H1 (cell line): ENCODE measurements around the gene COL5A2. TPM values are rescaled to one million over a fixed set of nuclear protein-coding genes. Genes with fewer than 3 reads are reported as not detected.

Experiments used
- CTCF ChIA-PET: fragments of 300-600 bp; sonication (Branson Sonifier 250); formaldehyde crosslinking; loops from one replicate; lab custom pipeline; 2021; ENCODE audit not compliant: partially characterized antibody; lab: Charles Lee
- POLR2A ChIA-PET: fragments of 300-600 bp; sonication (Branson Sonifier 250); formaldehyde crosslinking; loops from one replicate; lab custom pipeline; 2021; ENCODE audit warnings: inconsistent platforms; ENCODE audit not compliant: partially characterized antibody; lab: Charles Lee
- DNase-seq, 2 experiments: peaks; one replicate each; pipeline versions ENCODE4 v3.0.0 to v3.0.0-alpha.2; 2010 to 2022; ENCODE audit warnings: low spot score in 2 of 2, low read depth in 1 of 2, mixed read lengths in 1 of 2
- FAIRE-seq: peaks from 2 replicates; lab custom pipeline; 2011; peaks lifted over from hg19 to GRCh38; lab: Jason Lieb, UNC
- H2AFZ ChIP-seq: 2 replicates; pipeline ENCODE4 v1.8.1; 2012; ENCODE audit warnings: low read length, inconsistent platforms
- H2AK5ac ChIP-seq: 2 replicates; pipeline ENCODE4 v1.6.1; 2013; ENCODE audit warnings: low read depth, low read length
- H2BK120ac ChIP-seq: replicated peaks from 2 replicates; pipeline ENCODE3; 2013; ENCODE audit warnings: low read depth, low read length, inconsistent platforms
- H2BK12ac ChIP-seq: 2 replicates; pipeline ENCODE4 v1.6.1; 2013; ENCODE audit warnings: low read depth, low read length
- H2BK15ac ChIP-seq: 2 replicates; pipeline ENCODE4 v1.6.1; 2013; ENCODE audit warnings: low read length
- H2BK20ac ChIP-seq: 2 replicates; pipeline ENCODE4 v1.6.1; 2013; ENCODE audit warnings: low read length
- H2BK5ac ChIP-seq: 2 replicates; pipeline ENCODE4 v1.6.1; 2013; ENCODE audit warnings: low read depth, low read length
- H3K14ac ChIP-seq: 2 replicates; pipeline ENCODE4 v1.6.1; 2013; ENCODE audit warnings: inconsistent platforms; ENCODE audit not compliant: insufficient read length
- H3K18ac ChIP-seq: 2 replicates; pipeline ENCODE4 v1.6.1; 2013; ENCODE audit warnings: low read length; ENCODE audit errors: extremely low read depth
- H3K23ac ChIP-seq: 2 replicates; pipeline ENCODE4 v1.6.1; 2013; ENCODE audit warnings: inconsistent platforms; ENCODE audit not compliant: insufficient read length
- H3K23me2 ChIP-seq: 2 replicates; pipeline ENCODE4 v1.6.1; 2013; ENCODE audit warnings: low read depth, low read length
- H3K27ac ChIP-seq: 2 replicates; pipeline ENCODE4 v1.6.1; 2011; ENCODE audit warnings: low read depth, low read length, inconsistent platforms
- H3K27me3 ChIP-seq, 4 experiments: replicated peaks in 1 of 4; 1 replicate in 1 of 4; 2 replicates in 3 of 4; pipeline versions ENCODE4 v1.6.1 to v1.8.1; 2011 to 2013; ENCODE audit warnings: low read length in 3 of 4, mild to moderate bottlenecking in 3 of 4, inconsistent platforms in 2 of 4, mixed read lengths in 2 of 4, moderate library complexity in 1 of 4; ENCODE audit not compliant: control insufficient read depth in 3 of 4, insufficient read depth in 3 of 4; ENCODE audit errors: extremely low read depth in 1 of 4
- H3K36me3 ChIP-seq, 4 experiments: 2 replicates each; pipeline versions ENCODE4 v1.6.1 to v1.8.1; 2011 to 2013; ENCODE audit warnings: mild to moderate bottlenecking in 4 of 4, low read length in 3 of 4, moderate library complexity in 2 of 4, control low read depth in 1 of 4, inconsistent platforms in 1 of 4; ENCODE audit not compliant: insufficient read depth in 4 of 4, control insufficient read depth in 2 of 4
- H3K4ac ChIP-seq: replicated peaks from 2 replicates; pipeline ENCODE3; 2013; ENCODE audit warnings: low read length, low read depth, mixed read lengths, inconsistent platforms; ENCODE audit not compliant: insufficient read length
- H3K4me1 ChIP-seq, 4 experiments: replicated peaks in 1 of 4; 1 replicate in 1 of 4; 2 replicates in 3 of 4; pipeline versions ENCODE4 v1.6.1 to v1.8.1; 2011 to 2013; ENCODE audit warnings: low read length in 3 of 4, inconsistent platforms in 2 of 4, mixed read lengths in 1 of 4; ENCODE audit not compliant: insufficient read depth in 4 of 4, control insufficient read depth in 3 of 4
- H3K4me2 ChIP-seq, 2 experiments: 2 replicates each; pipeline versions ENCODE4 v1.6.1 to v1.8.1; 2011 to 2013; ENCODE audit warnings: low read depth in 2 of 2, low read length in 2 of 2, control low read depth in 1 of 2, inconsistent platforms in 1 of 2, mild to moderate bottlenecking in 1 of 2; ENCODE audit not compliant: insufficient read depth in 1 of 2
- H3K4me3 ChIP-seq, 4 experiments: fragments of 200-600, 300-600 bp in 1 of 4; sonication (generic), shearing (Covaris generic), sonication (Bioruptor Twin) in 1 of 4; 2 replicates each; pipeline versions ENCODE4 v1.5.1 to v1.8.1; 2011 to 2016; ENCODE audit warnings: low read length in 4 of 4, low read depth in 3 of 4, control low read depth in 2 of 4, inconsistent platforms in 2 of 4, mild to moderate bottlenecking in 2 of 4, mixed read lengths in 1 of 4, moderate library complexity in 1 of 4; ENCODE audit not compliant: insufficient read depth in 2 of 4; ENCODE audit errors: extremely low read depth in 1 of 4
- H3K56ac ChIP-seq: replicated peaks from 2 replicates; pipeline ENCODE3; 2013; ENCODE audit warnings: low read depth, mild to moderate bottlenecking, mixed read lengths, low read length, inconsistent platforms; ENCODE audit not compliant: insufficient read length
- H3K79me1 ChIP-seq: 2 replicates; pipeline ENCODE4 v1.6.1; 2013; ENCODE audit warnings: low read depth, low read length, control low read depth
- H3K79me2 ChIP-seq, 2 experiments: 2 replicates each; pipeline versions ENCODE4 v1.6.1 to v1.8.1; 2012 to 2013; ENCODE audit warnings: low read length in 2 of 2, mild to moderate bottlenecking in 2 of 2, inconsistent platforms in 1 of 2; ENCODE audit not compliant: insufficient read depth in 2 of 2, control insufficient read depth in 1 of 2
- H3K9ac ChIP-seq, 4 experiments: replicated peaks in 1 of 4; 1 replicate in 1 of 4; 2 replicates in 3 of 4; pipeline versions ENCODE4 v1.6.1 to v1.8.1; 2011 to 2013; ENCODE audit warnings: low read depth in 3 of 4, low read length in 3 of 4, control low read depth in 2 of 4, mild to moderate bottlenecking in 2 of 4, moderate library complexity in 2 of 4, inconsistent platforms in 1 of 4; ENCODE audit errors: extremely low read depth in 1 of 4
- H3K9me3 ChIP-seq, 2 experiments: 2 replicates each; pipeline versions ENCODE4 v1.6.1 to v1.8.1; 2012 to 2013; ENCODE audit warnings: mild to moderate bottlenecking in 2 of 2, moderate library complexity in 2 of 2, control low read depth in 1 of 2, inconsistent platforms in 1 of 2, low read depth in 1 of 2, low read length in 1 of 2, mixed read lengths in 1 of 2; ENCODE audit not compliant: insufficient read depth in 2 of 2
- H4K20me1 ChIP-seq, 2 experiments: replicated peaks in 1 of 2; 2 replicates each; pipeline versions ENCODE3 to v1.8.1; 2011 to 2013; ENCODE audit warnings: inconsistent platforms in 2 of 2, low read length in 2 of 2, mild to moderate bottlenecking in 1 of 2; ENCODE audit not compliant: insufficient read depth in 2 of 2, control insufficient read depth in 1 of 2
- H4K5ac ChIP-seq: 2 replicates; pipeline ENCODE4 v1.6.1; 2013; ENCODE audit warnings: low read length, low read depth, mixed read lengths, inconsistent platforms; ENCODE audit not compliant: insufficient read length
- H4K8ac ChIP-seq: 2 replicates; pipeline ENCODE4 v1.8.0; 2013; ENCODE audit warnings: mild to moderate bottlenecking, moderate library complexity, low read length, inconsistent platforms; ENCODE audit not compliant: insufficient read depth; ENCODE audit errors: extremely low read depth
- H4K91ac ChIP-seq: replicated peaks from 2 replicates; pipeline ENCODE3; 2013; ENCODE audit warnings: low read length, mixed read lengths, inconsistent platforms; ENCODE audit not compliant: insufficient read length
- EP300 ChIP-seq, 2 experiments: IDR thresholded peaks; 1 replicate in 1 of 2; 2 replicates in 1 of 2; pipeline ENCODE4 v1.6.1; 2011 to 2012; ENCODE audit warnings: low read depth in 2 of 2, low read length in 2 of 2, mild to moderate bottlenecking in 2 of 2, borderline replicate concordance in 1 of 2, inconsistent platforms in 1 of 2, moderate library complexity in 1 of 2
- NANOG ChIP-seq: IDR thresholded peaks from 2 replicates; pipeline ENCODE4 v1.6.1; 2011; ENCODE audit warnings: low read length, low read depth, mild to moderate bottlenecking, inconsistent platforms; ENCODE audit not compliant: insufficient read depth, poor library complexity, severe bottlenecking
- SAP30 ChIP-seq: fragments of 300-600 bp; sonication (generic); IDR thresholded peaks from 2 replicates; pipeline ENCODE4 v1.7.1; 2012; ENCODE audit warnings: low read length, moderate library complexity, mild to moderate bottlenecking, inconsistent platforms; ENCODE audit not compliant: insufficient read depth, insufficient replicate concordance
- TAF7 ChIP-seq: optimal IDR thresholded peaks from 2 replicates; pipeline ENCODE3; 2011; ENCODE audit warnings: low read depth, mild to moderate bottlenecking, inconsistent platforms, low read length, moderate library complexity, borderline replicate concordance
- WGBS, 2 experiments: shearing (Covaris generic) in 1 of 2; methylation state at CpG; one replicate each; pipeline versions ENCODE4 v1.1.6 to v1.1.7; 2013 to 2015; ENCODE audit warnings: low lambda C conversion rate in 2 of 2, mixed read lengths in 2 of 2, inconsistent platforms in 1 of 2, low coverage in 1 of 2, missing lambda C conversion rate in 1 of 2; ENCODE audit not compliant: insufficient replicate concordance in 2 of 2, insufficient coverage in 1 of 2, insufficient read length in 1 of 2; ENCODE audit errors: extremely low coverage in 1 of 2, missing lambda C conversion rate in 1 of 2; 5-methylcytosine and 5-hydroxymethylcytosine counted together
- polyA plus RNA-seq, 7 experiments: library from polyadenylated mRNA; depleted of rRNA in 3 of 7; stranded (reverse) in 5 of 7; unstranded in 2 of 7; fragments of >200 nt in 5 of 7; fragments of 200-250 nt in 2 of 7; gene quantifications; 1 replicate in 5 of 7; 2 replicates in 1 of 7; 4 replicates in 1 of 7; pipeline versions ENCODE4 v1.2.1 to v1.2.3, GENCODE V29; 2011 to 2013; ENCODE audit warnings: missing spikeins in 2 of 7, mixed read lengths in 2 of 7
- total RNA-seq: library from RNA; stranded (reverse); fragmentation: NEBNext Ultra II Directional; extraction: Animal tissue kit (Norgen Biotek cat#: 25700); gene quantifications from 2 replicates; pipeline ENCODE4 v1.2.1, GENCODE V29; 2021

COL5A2 gene
- total and polyA plus RNA-seq, 2 of the 8 experiments (the other 6 are each of a cell fraction or from before 2014, with no cell fraction given): 4.7 to 24.2 TPM

- CTCF ChIA-PET: interaction anchor here (0.9 to 4.1 kb wide), 2 partner anchors 11 to 71 kb away, joined by 3 to 21 read pairs; no protein-coding TSS in a partner anchor
- POLR2A ChIA-PET: no interaction called here
- FAIRE-seq: peak; percentile 76
These were observed 34.9 kb upstream of the COL5A2 start for GRCh38 chr2:189214484-189214883.

More at GRCh38 chr2:189214484-189214883, 34.9 kb upstream of the COL5A2 start:
- H3K9me3 ChIP-seq: no peaks in the 10 kb centered on the region
- H3K4me2 ChIP-seq: peak overlapping the region in 1 of 2 experiments; percentile 42; a peak in 1 of 4 replicates
- 37% methylated on average over 2 of the region's 2 CpGs; no CpG with 5 or more reads in 1 of the 2 experiments for WGBS, 2 experiments
- no peak overlapping the region for H4K91ac ChIP-seq
- H3K4me3 ChIP-seq: no peak overlapping the region
- no peaks in the 10 kb centered on the region for H3K79me1 ChIP-seq
- DNase-seq: no peak
- H3K56ac ChIP-seq: no peak overlapping the region
- H2BK20ac ChIP-seq: no peak overlapping the region
- no peaks in the 10 kb centered on the region for H3K27me3 ChIP-seq
- no peak overlapping the region for H3K14ac ChIP-seq
- no peaks in the 10 kb centered on the region for H3K79me2 ChIP-seq
- TF ChIP-seq NANOG (peak; percentile 23), TAF7 (no peak), SAP30 (no peak), EP300 (IDR thresholded peaks at IDR 0.05; ENCODE audit: borderline replicate concordance in 1 of 2, low read depth in 2 of 2, low read length in 2 of 2) (no peak)
- TF ChIP-seq, all 59 proteins: peak for 1
- Histone ChIP-seq H3K23ac (no peak overlapping the region), H3K4ac (no peak overlapping the region), H2BK15ac (no peak overlapping the region), H3K36me3 (no peaks in the 10 kb centered on the region), H3K18ac (no peak overlapping the region), H2BK120ac (no peak overlapping the region), H4K5ac (no peak overlapping the region), H4K8ac (no peak overlapping the region), H2BK12ac (no peak overlapping the region), H2BK5ac (no peak overlapping the region), H2AFZ (no peak overlapping the region), H4K20me1 (no peaks in the 10 kb centered on the region), H3K27ac (no peak overlapping the region), H2AK5ac (no peak overlapping the region), H3K4me1 (peaks cover 2 to 13% (median 8%) of the 10 kb centered on the region in 4 experiments; a peak in 4 of 7 replicates), H3K23me2 (no peaks in the 10 kb centered on the region), H3K9ac (no peak overlapping the region)
